GM20431 (cell line): ENCODE results near the gene DIDO1.
"Not testable (repeated sequence)": the region's sequence is repeated elsewhere in the genome, so short reads cannot be mapped to it uniquely, and the experiment has no call there.

Source experiments
- in situ Hi-C: fragments of 300-500 bp; cut with MseI, MboI; formaldehyde crosslinking; loops from one replicate; pipeline ENCODE4 v1.15.0; 2020; ENCODE audit warnings: low sequenced_read_pairs; ENCODE audit not compliant: unreplicated experiment

Gene DIDO1

GRCh38 chr20:62882426-62882825, 43.9 kb downstream of the DIDO1 start:
- in situ Hi-C loops, result no loop called here

- in situ Hi-C loops, result no loop called here
These were observed 44.5 kb downstream of the DIDO1 start for GRCh38 chr20:62881662-62882395.

DNA sequence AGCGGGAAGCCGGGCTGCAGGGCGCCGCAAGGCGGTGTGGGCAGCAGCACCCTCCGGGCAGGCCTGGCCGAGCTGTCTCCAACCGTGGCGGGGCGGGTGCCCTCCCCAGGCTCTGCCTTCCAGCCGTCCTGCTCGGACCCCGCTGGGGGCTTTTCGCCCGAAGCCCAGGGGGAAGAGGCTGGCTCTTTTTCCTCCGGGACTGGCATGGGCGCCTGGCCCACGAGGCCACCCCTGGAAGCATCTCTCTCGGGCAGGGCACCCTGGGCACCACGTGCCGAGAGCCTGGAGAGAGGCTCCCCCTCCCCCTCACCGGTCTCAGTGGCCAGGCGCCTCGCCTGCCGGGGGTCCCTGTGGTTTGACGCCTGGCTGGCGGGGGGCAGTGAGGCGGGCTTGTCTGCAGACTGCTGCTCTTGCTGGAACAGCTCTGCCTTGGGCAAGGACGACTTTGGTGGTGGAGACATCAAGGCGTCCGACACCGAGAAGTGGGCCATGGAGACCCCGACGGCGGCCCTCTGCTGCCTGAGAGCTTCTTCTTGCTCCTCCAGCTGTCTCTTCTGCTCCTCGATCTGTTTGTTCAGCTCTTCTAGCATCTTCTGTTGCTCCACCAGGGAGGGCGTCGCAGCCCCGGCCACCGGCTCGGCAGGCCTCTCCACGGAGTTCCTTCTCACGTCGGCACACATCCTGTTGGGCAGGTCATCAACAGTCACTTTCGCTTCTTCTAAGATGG, 45.2 kb downstream of the DIDO1 start:
- in situ Hi-C loops, result no loop called here

GRCh38 chr20:62880147-62880934, 46.0 kb downstream of the DIDO1 start:
- in situ Hi-C loops, result no loop called here

DNA sequence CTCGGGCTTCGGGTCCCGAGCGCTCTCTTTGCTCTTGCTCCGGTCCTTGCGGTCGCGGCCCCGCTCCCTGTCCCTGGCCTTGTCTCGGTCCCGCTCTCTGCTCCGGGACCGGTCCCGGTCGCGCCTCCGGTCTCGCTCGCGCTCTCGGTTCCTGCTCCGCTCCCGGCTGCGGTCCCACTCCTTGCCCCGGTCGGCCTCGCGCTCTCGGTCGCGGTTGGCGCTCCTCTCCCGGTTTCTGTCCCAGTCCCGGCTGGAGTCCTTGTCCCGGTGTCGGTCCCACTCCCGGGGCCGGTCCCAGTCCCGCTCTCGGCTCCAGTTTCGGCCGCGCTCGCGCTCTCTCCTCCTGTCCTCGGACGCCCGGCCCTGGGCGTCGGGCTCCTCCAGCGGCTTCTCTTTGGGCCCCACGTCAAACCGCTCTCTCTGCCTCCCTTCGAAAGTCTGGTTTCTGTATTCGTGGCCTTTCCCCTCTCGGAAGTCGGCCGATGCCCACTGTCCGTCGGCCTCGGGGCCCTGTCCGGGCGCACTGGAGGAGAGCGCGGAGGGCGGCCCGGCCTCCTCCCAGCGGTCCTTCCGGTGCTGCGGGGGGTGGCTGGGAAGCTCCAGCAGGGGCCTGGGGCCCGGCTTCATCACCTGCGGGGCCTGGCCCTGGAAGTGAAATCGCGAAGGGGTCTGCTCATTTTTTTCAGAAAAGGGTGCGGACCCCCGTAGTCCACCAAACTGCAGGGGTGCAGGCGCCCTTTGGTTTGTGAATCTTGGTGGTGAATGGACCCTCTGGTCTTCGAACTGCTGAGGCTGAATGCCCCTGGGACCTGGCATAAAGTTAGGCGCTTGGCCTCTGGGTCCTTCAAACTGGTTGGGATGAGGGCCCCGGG, 46.8 kb downstream of the DIDO1 start:
- in situ Hi-C loops, result no loop called here

DNA sequence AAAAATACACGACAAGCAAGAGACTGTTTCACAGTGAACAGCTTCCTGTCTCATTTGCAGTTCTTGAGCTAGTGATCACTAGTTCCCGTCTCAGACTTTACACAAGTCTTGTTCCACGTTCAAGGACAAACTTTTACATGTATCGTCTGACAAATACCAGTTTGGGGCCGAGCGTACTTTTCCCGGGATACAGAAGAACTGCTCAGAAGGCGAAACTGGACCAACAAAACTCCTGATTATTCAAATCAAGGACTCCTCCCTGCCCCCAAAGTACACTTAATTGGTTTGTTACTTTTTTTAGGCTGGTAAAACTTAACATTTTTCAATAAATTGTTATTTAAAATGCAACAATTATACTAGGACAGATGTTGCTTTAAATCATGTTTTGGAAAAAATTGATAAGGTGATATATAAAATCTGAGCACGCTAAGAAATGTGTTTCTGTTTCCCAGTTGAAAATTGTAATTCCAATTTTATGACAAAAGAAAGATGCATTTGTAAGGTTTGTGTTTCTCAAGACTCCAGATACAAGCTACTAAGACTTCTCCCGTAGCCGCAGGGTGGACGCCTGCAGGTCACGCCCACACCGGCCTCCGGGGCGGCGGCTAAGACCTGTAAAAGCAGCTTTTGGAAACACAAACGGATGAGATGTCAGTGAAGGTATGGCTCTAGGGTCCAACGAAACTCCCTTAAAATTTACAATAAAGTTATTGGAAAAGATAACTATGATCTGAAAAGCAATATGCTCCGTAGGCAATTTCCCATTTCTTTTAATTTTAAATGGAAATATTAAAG, 47.9 kb downstream of the DIDO1 start:
- in situ Hi-C loops, result no loop called here

DNA sequence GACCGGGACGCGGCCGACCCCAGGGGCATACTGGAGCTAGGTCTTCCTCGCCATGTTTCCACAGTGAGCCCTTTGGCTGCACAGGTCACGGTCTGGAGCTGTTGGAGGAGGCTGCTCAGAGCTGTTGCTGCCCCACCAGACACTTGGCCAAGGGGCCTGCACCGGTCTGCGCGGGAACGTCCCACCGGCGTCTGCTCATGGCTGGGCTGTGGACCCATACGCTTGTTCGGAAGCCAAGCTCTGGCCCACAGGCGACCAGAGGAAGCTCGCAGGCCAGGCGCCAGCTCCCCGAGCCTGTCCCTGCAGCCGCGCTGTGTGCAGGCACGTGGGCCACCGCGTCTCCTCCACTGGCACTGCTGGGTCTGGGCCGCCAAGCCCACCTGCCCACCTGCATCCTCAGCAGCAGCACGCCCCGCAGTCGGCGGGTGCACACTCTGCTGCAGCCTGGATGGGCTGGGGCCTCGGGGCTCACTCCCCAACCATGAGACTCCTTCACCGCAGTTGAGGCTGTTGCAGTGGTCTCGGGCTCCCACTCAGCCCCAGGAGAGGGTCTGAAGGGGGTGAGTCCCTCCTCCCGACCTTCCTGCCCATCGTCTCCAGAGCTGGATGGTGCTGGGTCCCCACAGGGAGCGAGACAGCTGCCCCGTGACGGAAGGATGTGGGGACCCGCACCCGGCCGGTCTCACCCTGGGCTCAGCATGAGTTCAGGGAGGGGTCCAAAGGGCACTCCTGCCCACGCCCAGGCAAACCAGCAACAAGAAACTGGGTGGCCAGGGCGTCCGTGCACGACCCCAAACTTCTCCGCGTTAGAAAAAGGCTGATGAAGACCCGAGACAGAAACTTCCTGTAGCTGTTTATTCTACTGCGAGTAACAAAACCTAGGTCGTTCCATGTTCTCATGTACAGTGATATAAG, 49.1 kb downstream of the DIDO1 start:
- in situ Hi-C loops, result no loop called here

DNA sequence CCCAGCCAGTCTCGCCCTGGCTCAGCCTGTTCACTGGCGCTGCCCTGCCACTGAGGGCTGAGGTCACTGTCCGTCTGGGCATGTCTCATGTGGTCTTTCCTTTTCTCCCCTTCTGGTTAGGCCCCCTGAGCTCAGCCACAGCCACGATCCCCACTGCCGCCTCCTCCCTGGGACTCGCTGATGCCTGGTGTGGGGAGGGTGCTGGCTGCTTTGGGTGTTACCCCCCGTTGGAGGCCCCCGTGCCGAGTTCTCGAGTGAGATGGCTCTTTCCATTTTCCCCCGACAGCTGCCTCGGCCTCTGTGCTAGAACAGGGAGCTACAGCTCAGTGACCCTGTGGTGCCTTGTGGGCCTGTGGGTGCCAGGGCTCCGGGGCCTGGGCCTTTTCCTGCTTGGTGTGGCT, 49.8 kb downstream of the DIDO1 start:
- in situ Hi-C loops, result no loop called here

- in situ Hi-C loops, result no loop called here
These were observed 50.6 kb downstream of the DIDO1 start for GRCh38 chr20:62875419-62876361.

GRCh38 chr20:62874964-62875344, 51.4 kb downstream of the DIDO1 start:
- in situ Hi-C loops, result no loop called here

- in situ Hi-C loops, result not testable (repeated sequence)
These were observed 52.6 kb downstream of the DIDO1 start for GRCh38 chr20:62873681-62874031.

DNA sequence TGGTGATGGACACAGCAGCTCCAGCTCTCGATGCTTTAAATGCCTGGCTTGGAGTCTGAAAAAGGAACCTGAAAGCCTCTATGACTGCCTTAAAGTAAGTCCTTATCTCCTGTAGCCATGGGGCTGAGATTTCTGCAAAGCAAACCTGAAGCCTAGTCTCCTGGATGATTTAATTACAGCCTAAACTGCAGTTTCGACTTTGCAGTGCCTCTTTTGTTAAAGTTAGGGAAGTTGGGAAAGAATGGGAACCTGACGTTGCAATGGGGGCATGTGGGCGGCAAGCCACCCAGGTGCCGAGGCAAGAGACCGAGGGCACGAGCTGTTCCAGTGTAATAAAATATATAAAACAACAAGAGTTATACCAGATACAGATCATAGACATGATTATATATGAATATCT, 53.0 kb downstream of the DIDO1 start:
- in situ Hi-C loops, result no loop called here

- in situ Hi-C loops, result no loop called here
These were observed 53.4 kb downstream of the DIDO1 start for GRCh38 chr20:62872862-62873261.

GRCh38 chr20:62872184-62872847, 54.0 kb downstream of the DIDO1 start:
- in situ Hi-C loops, result no loop called here

DNA sequence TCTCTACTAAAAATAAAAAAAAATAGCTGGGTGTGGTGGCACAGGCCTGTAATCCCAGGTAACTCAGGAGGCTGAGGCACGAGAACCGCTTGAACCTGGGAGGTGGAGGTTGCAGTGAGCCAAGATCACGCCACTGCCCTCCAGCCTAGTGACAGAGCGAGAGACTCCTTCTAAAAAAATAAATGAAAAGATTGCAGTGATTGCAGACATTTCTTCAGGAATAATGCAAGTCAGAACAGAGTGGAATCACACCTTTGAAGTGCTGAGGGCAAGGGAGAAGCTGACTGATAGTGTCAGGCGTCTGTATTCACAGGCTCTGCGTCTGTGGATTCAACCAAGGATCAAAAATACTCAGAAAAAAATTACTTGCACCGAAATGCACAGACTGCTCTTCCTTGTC, 62.1 kb downstream of the DIDO1 start:
- in situ Hi-C loops, result no loop called here

DNA sequence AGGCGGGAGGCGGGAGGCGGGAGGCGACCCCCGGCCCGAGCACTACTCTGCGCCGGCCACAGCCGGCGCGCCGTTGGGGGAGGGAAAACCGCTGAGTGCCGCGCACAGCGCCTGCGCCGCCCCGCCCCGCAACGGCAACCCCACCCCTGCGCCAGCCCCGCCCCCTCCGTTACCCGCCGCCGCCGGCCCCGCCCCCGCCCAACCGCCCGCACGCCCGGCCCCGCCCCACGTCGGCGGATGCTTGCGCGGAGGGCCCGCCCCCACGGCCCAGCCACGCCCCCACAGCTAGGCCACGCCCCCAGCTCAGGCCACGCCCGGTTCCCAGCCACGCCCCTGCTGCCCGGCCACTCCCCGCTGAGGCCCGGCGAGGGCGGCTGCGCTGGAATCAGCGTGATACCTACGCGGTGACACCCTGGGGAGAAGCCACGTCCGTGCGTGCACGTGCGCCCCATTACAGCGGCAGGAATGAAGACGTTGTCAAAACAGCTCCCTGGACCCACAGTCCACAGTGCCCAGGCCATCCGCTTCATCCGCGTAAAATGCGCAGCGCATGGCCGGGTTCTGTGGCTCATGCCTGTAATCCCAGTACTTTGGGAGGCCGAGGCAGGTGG, 64.5 kb downstream of the DIDO1 start, which contains the start of gene TCFL5:
Gene TCFL5, minus strand, starts transcription at position 97 of the 611 bp plus-strand sequence. CDS start 152 bp downstream, outside the sequence.
- in situ Hi-C loops, result no loop called here
